Measurements from ENCODE around the gene NCKAP5. TPM values are rescaled to one million over a fixed set of nuclear protein-coding genes. Genes with fewer than 3 reads are reported as not detected.

The NCKAP5 gene
- total RNA-seq, 4 donors from 2014 or later: 0.55 to 6.6 (median 3.3) TPM; not detected in 1

GRCh38 chr2:133338224-133338623, 230.0 kb downstream of the NCKAP5 start:
- intact Hi-C loops (cut with DNase I; ENCODE audit: low total_unique reads): no loop called here
- no peaks in the 10 kb centered on the region for H3K36me3 ChIP-seq
- no peaks in the 10 kb centered on the region for H3K9me3 ChIP-seq
- no peak overlapping the region for H3K27ac ChIP-seq
- TF ChIP-seq POLR2A (IDR thresholded peaks at IDR 0.05) (no peak), CTCF (IDR thresholded peaks at IDR 0.05) (no peak)
- H3K4me3 ChIP-seq: no peak overlapping the region
- H3K4me1 ChIP-seq: no peaks in the 10 kb centered on the region
- H3K27me3 ChIP-seq: no peaks in the 10 kb centered on the region
- no peak for DNase-seq

DNA sequence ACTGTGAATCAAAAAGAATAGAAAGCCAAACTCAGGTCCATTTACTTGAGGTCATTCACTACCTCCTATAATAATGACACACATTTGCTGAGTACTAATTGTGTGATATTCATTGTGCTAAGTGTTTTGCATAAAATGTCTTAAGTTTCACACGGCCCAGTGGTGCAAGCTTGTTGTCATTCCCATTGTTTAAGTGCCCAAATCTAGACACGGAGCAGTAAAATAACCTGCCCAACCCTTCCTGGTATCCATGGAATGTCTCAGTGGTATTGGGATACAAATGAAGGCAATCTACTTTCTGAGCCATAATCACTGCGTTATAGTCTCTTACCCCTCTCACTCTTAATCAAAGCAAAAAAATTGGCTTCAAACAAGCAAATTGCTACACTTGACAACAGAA, 233.3 kb downstream of the NCKAP5 start:
- H3K4me1 ChIP-seq: no peaks in the 10 kb centered on the region
- no peaks in the 10 kb centered on the region for H3K36me3 ChIP-seq
- H3K27me3 ChIP-seq: no peaks in the 10 kb centered on the region
- no peaks in the 10 kb centered on the region for H3K9me3 ChIP-seq
- intact Hi-C loops (cut with DNase I; ENCODE audit: low total_unique reads): no loop called here
- no peak overlapping the region for H3K27ac ChIP-seq
- no peak overlapping the region for H3K4me3 ChIP-seq
- DNase-seq: no peak
- TF ChIP-seq CTCF (IDR thresholded peaks at IDR 0.05) (no peak), POLR2A (IDR thresholded peaks at IDR 0.05) (no peak)

DNA sequence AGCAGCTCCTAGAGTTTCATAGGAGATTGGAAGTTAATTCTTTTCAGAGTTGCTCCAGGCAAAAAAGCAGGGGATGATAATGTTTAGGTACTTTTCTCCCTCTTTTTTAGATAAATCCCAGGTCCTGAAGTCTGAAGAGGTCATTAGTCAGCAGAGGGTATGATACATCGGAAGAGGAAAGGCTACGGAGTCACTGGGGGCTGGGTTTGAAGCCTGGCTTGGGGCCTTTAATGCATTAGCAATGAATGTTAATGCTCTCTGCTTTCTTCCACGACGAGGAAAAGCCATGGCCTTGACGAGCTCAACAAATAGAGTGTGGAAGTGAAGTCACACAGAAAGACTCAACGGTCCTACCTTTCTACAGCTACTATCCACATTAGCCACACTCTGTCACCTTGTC, 235.1 kb downstream of the NCKAP5 start:
- no peak for TF ChIP-seq POLR2A (IDR thresholded peaks at IDR 0.05)
- no peak for TF ChIP-seq CTCF (IDR thresholded peaks at IDR 0.05)
- H3K27me3 ChIP-seq: no peaks in the 10 kb centered on the region
- H3K36me3 ChIP-seq: no peaks in the 10 kb centered on the region
- no peaks in the 10 kb centered on the region for H3K4me1 ChIP-seq
- no peak for DNase-seq
- intact Hi-C loops (cut with DNase I; ENCODE audit: low total_unique reads): no loop called here
- no peak overlapping the region for H3K27ac ChIP-seq
- H3K4me3 ChIP-seq: no peak overlapping the region
- no peaks in the 10 kb centered on the region for H3K9me3 ChIP-seq

DNA sequence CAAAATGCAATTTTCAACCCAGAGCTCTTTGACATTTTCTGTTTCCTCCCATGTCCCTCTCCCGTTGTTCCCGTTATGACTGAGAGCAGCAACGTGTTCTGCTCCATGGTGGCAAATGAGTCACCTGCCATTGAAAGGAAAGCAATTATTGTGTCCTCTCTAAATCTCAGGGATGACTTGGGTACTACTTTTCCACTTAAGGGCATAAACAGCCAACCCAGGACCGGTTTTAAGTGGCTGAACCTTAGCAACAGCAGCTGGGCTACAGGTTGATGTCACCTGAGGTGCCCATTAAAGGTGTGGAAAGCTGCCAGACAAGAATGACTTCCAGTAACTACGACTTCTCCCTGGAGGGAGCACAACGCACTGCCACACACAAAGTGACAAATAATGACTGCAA, 236.8 kb downstream of the NCKAP5 start:
- Histone ChIP-seq H3K27ac (no peak overlapping the region), H3K9me3 (no peaks in the 10 kb centered on the region), H3K4me1 (no peaks in the 10 kb centered on the region), H3K4me3 (no peak overlapping the region), H3K36me3 (no peaks in the 10 kb centered on the region), H3K27me3 (no peaks in the 10 kb centered on the region)
- TF ChIP-seq CTCF (IDR thresholded peaks at IDR 0.05): no peak
- TF ChIP-seq POLR2A (IDR thresholded peaks at IDR 0.05): no peak
- intact Hi-C loops (cut with DNase I; ENCODE audit: low total_unique reads): no loop called here
- no peak for DNase-seq

DNA sequence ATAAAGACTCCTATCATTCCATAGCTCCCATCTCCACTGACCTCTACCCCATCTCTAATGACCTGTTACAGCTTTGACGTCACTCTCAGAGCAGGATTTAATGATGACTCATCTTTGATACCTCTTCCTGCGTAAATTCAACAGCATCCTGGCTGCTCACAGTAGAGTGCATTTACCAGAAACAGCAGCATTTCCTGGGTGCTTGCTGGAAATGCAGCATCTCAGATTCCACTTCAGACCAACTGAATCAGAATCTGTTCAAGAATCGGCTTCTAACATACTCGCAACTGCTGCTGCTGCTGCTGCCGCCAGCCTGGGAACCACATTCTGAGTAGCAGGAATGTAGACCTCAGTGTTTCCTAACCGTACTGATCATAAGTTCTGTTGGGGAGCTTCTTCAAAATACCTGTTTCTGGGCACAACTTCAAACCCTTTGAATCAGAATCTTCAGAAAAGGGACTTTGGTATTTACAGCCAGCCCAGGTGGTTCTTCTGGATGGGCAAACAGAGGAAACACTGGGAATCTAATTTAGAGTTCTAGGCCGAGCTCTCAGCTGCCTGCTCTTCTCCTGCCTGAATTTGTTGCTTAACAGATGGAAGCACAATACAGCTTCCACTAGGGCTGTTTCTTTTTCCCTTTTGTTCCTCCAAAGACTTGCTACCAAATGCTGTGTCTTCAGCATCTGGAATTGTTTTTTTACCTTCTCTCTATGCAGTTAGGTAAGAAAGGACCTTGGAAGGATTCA, 241.4 kb downstream of the NCKAP5 start:
- no peaks in the 10 kb centered on the region for H3K36me3 ChIP-seq
- DNase-seq: no peak
- H3K9me3 ChIP-seq: no peaks in the 10 kb centered on the region
- H3K27ac ChIP-seq: no peak overlapping the region
- no peak overlapping the region for H3K4me3 ChIP-seq
- TF ChIP-seq CTCF (IDR thresholded peaks at IDR 0.05) (no peak), POLR2A (IDR thresholded peaks at IDR 0.05) (no peak)
- H3K27me3 ChIP-seq: no peaks in the 10 kb centered on the region
- intact Hi-C loops (cut with DNase I; ENCODE audit: low total_unique reads): no loop called here
- no peaks in the 10 kb centered on the region for H3K4me1 ChIP-seq
